NCI-H774 (cell line): ENCODE results near the gene WASHC2A.
"Not testable (repeated sequence)": the region's sequence is repeated elsewhere in the genome, so short reads cannot be mapped to it uniquely, and the experiment has no call there.

ENCODE experiments used
- DNase-seq: peaks from one replicate; lab custom pipeline; 2025; lab: John Stamatoyannopoulos, UW

Gene WASHC2A

DNA sequence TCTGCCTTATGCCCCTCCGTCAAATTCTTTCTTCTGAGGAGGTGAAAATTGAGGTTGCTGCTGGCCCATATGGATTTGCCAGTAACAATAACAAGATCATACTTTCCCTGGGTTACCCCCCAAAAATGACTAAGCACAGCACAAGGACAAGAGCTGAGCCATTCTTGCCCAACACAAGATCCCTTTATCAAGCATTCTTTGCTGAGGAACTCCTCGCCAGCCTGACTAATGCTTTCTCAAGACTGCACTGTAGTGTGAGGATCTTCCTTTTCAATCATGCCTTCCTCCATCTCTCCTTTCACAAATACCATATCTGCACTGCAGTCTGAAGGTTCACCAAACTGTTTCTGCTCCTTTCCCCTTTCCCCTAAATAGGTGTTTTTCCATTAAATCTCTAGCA lies 92.1 kb downstream of the WASHC2A start:
- not testable (repeated sequence) for DNase-seq

DNA sequence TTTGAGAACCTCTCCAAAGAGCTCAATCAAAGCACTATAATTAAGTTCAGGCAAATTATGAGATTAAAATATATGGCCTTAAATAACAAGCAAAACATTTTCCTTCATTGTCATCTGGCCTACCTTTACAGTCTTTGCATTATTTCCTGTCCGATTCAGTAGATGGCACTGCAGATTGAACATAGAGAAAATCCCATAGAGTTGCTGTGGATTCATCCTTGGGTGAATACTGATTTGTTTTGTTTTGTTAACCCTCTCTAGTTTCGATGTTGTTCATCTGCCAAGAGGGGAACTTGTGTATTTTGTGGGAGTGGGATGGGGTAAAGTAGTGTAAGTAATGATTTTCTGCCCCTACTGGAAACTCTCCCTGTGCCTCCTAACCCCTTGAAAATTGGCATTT lies 97.3 kb downstream of the WASHC2A start:
- DNase-seq = not testable (repeated sequence)

DNA sequence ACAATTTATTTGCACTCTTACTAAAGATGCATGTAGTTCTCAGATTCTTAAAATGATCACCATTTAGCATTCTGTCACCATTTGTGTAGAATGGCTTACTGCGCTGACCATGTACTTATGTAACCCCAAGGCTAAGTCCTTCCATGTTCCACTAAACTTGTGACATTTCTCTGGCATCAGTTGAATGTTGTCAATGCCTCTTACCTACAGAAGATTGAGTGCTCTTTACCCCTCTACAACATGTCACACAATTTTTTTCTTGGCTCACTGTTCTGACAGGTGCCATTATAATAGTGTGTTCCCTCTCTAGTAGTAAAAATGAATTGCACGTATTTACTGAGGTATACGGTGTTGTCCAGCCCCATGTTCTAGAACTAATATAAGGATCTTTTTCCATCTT lies 100.1 kb downstream of the WASHC2A start:
- DNase-seq = not testable (repeated sequence)

DNA sequence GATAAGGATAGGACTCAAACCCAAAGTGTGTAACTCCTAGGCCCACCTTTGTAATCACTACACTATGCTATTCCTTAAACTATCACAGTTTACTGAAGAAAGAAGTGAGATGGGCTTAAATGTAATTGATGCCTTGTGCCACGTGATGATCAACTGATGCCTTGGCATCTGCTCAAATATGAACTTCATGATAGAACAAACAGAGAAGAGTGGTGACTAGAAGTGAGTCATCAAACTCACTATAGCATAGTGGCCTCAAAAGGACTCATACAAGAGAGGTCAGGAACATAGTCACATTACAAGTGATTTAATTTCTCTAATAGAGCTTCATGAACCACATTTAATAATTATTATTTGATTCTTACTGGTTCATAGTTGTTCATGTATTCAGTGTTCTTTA lies 101.8 kb downstream of the WASHC2A start:
- DNase-seq = not testable (repeated sequence)

DNA sequence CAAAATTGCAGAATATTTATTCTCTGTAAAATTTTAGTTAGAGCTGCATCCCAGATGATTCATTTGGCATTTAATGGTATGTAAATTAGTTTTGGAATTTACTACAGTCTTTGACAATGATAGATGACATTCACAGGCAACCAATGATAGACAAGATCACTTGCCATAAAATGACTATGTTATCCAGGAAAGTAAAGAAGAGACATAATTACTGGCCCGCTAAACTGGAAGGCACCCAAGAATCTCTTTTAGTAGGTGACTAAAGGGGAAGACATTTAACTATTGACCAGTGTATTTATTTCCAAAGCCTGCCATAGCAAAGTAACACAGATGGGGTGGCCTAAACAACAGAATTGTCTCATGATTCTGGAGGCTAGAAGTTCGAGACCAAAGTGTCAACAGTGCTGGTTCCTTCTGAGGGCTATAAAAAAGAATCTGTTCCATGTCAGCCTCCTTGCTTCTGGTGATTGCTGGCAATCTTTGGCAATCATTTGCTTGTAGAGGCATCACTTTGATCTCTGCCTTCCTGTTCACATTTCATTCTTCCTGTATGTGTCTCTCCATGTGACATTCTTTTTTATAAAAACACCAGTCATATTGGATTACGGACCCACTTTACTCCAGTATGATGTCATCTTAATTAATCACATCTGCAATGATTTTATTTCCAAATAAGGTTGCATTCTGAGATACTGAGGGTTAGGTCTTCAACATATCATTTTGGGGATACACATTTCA lies 107.2 kb downstream of the WASHC2A start:
- DNase-seq = not testable (repeated sequence)
